H1 (cell line): Measurements from ENCODE around the gene TBL2.

Source experiments
- CTBP2 ChIP-seq: IDR thresholded peaks from 2 replicates; pipeline ENCODE4 v1.7.0; 2011; ENCODE audit warnings: borderline replicate concordance, mild to moderate bottlenecking, moderate library complexity, mixed read lengths, low read length; ENCODE audit not compliant: insufficient read depth, insufficient read length
- CTCF ChIP-seq, 3 experiments: IDR thresholded peaks; 1 replicate in 2 of 3; 2 replicates in 1 of 3; pipeline versions ENCODE4 v1.5.1 to v1.6.1; 2011; ENCODE audit warnings: low read length in 3 of 3, mild to moderate bottlenecking in 3 of 3, inconsistent platforms in 2 of 3, low read depth in 1 of 3, moderate library complexity in 1 of 3; ENCODE audit not compliant: insufficient read depth in 1 of 3; ENCODE audit errors: control extremely low read depth in 1 of 3
- MAX ChIP-seq: IDR thresholded peaks from 2 replicates; pipeline ENCODE4 v1.6.1; 2012; ENCODE audit warnings: inconsistent platforms
- POLR2A ChIP-seq, 2 experiments: IDR thresholded peaks; 1 replicate in 1 of 2; 2 replicates in 1 of 2; pipeline ENCODE4 v1.6.1; 2011; ENCODE audit warnings: low read depth in 2 of 2, low read length in 2 of 2, mild to moderate bottlenecking in 2 of 2; ENCODE audit errors: control extremely low read depth in 1 of 2
- POU5F1 ChIP-seq: IDR thresholded peaks from 2 replicates; pipeline ENCODE4 v1.6.1; 2011; ENCODE audit warnings: low read depth, mild to moderate bottlenecking, low read length, moderate library complexity
- RNF2 ChIP-seq: fragments of 200-900, 300-1000 bp; sonication (generic); IDR thresholded peaks from 2 replicates; pipeline ENCODE4 v1.7.1; 2016; ENCODE audit warnings: borderline replicate concordance, low read depth, mild to moderate bottlenecking, antibody characterized with exemption, low read length; ENCODE audit not compliant: poor library complexity, severe bottlenecking; ENCODE audit errors: missing control alignments
- SP2 ChIP-seq: IDR thresholded peaks from 2 replicates; pipeline ENCODE4 v1.6.1; 2012; ENCODE audit warnings: mild to moderate bottlenecking, low read length, inconsistent platforms
- SRF ChIP-seq: IDR thresholded peaks from 2 replicates; pipeline ENCODE4 v1.6.1; 2011; ENCODE audit warnings: mild to moderate bottlenecking, low read depth, low read length, moderate library complexity

GRCh38 chr7:73597978-73598782, 19.8 kb upstream of the TBL2 start:
- TF ChIP-seq POU5F1 (no peak), CTCF (IDR thresholded peaks at IDR 0.05; ENCODE audit: control extremely low read depth in 1 of 3, insufficient read depth in 1 of 3, low read depth in 1 of 3, low read length in 3 of 3) (no peak), SP2 (no peak), MAX (no peak), CTBP2 (no peak), POLR2A (IDR thresholded peaks at IDR 0.05; ENCODE audit: control extremely low read depth in 1 of 2, low read depth in 2 of 2, low read length in 2 of 2) (no peak), RNF2 (no peak), SRF (no peak)
